Prostate gland (tissue), 2 donors: ENCODE results near the gene PTGDR.

Experiments
- POLR2A ChIP-seq: fragments of 450-650 bp; IDR thresholded peaks from one replicate; pipeline ENCODE4 v1.6.1; 2016; ENCODE audit warnings: antibody characterized with exemption, mild to moderate bottlenecking
- TF ChIP-seq, protein P1 (sequence below), 4 experiments: fragments of 200-600 bp in 2 of 4; fragments of 450-650 bp in 2 of 4; sonication (generic) in 2 of 4; IDR thresholded peaks; 1 replicate in 3 of 4; 2 replicates in 1 of 4; pipeline ENCODE4 v1.5.1; 2016 to 2019; ENCODE audit warnings: antibody characterized with exemption in 4 of 4, mild to moderate bottlenecking in 2 of 4, moderate library complexity in 2 of 4

DNA sequence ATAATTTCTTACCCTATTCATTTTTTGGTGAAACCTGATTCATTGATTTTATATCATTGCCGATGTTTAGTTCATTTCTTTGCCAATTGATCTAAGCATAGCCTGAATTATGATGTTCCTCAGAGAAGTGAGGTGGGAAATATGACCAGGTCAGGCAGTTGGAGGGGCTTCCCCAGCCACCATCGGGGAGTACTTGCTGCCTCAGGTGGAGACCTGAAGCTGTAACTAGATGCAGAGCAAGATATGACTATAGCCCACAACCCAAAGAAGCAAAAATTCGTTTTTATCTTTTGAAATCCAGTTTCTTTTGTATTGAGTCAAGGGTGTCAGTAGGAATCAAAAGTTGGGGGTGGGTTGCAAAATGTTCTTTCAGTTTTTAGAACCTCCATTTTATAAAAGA, 7.9 kb downstream of the PTGDR start:
- TF ChIP-seq, protein P1, sequence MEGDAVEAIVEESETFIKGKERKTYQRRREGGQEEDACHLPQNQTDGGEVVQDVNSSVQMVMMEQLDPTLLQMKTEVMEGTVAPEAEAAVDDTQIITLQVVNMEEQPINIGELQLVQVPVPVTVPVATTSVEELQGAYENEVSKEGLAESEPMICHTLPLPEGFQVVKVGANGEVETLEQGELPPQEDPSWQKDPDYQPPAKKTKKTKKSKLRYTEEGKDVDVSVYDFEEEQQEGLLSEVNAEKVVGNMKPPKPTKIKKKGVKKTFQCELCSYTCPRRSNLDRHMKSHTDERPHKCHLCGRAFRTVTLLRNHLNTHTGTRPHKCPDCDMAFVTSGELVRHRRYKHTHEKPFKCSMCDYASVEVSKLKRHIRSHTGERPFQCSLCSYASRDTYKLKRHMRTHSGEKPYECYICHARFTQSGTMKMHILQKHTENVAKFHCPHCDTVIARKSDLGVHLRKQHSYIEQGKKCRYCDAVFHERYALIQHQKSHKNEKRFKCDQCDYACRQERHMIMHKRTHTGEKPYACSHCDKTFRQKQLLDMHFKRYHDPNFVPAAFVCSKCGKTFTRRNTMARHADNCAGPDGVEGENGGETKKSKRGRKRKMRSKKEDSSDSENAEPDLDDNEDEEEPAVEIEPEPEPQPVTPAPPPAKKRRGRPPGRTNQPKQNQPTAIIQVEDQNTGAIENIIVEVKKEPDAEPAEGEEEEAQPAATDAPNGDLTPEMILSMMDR (IDR thresholded peaks at IDR 0.05), result no peak
- TF ChIP-seq POLR2A, result no peak
